SHP77 treated with DMSO at 0.1 percent for 48 hours (cell line): Measurements from ENCODE around the gene ASAP2.
"Not testable (repeated sequence)": the region's sequence is repeated elsewhere in the genome, so short reads cannot be mapped to it uniquely, and the experiment has no call there.

Experiments used
- DNase-seq: peaks from one replicate; lab custom pipeline; 2025; lab: John Stamatoyannopoulos, UW

ASAP2 gene

DNA sequence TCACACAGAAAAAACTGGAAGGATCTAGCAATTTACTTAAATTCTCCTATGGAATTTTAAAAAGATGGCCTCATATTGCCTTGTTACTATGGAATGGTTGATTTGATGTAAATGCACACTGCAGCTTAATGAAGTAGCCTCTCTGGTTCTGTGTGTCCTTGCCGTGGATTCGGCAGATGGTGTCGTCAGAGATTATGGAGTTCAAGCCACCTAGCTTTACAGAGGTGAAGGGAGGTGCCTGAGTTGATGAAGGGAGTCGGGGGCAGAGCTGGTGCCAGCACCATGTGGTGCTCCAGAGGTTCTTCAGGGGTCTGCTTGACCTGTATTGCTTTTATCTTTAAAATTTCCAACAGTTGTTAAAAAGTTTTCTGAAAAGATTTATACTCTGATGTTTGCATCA is 48.8 kb downstream of the ASAP2 start:
- DNase-seq = no peak

DNA sequence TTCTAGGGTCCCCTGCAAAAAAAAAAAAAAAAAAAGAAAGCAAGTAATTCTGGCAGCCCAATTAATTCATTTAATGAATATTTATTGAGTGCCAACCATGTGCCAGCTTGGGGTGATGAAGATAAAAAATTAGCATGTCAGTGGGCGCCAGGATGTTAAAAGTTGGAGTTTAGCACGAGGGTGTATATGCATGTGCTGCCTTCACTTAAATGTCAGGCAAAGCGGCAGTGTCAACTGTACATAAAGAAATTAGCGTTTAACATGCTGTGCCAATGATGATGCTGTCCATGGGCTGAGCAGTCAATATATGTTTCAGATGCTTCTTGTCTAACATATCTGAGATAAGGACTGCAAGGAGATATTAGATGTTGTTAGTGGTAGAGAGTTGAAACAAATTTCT is 49.5 kb downstream of the ASAP2 start:
- DNase-seq = no peak

GRCh38 chr2:9256570-9257043 is 50.0 kb downstream of the ASAP2 start:
- no peak for DNase-seq

- no peak for DNase-seq
These were observed 51.9 kb downstream of the ASAP2 start for GRCh38 chr2:9258501-9258900.

DNA sequence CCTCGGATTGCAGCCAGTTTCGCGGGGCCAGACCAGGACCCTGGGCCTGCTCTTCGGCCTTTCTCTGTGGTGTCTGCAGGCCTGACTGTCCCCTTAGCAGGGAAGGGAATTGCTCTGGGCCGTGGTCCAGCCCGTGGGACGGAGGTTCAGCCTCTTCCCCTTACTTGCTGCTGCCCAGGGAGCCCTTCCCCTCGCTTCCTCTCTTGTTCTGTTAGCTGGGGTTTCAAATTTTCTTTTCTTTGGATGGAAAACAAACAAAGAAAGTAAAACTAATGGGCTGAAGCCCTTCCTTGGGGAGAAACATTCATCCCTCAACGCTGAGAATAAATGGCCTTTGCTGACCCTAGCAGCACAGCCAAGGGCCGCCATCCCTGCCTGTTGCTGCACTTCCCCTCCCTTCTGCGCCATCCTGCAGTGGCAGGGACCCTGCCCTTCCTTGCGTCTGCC is 52.4 kb downstream of the ASAP2 start:
- DNase-seq = no peak

GRCh38 chr2:9260464-9260918 is 53.9 kb downstream of the ASAP2 start:
- DNase-seq = no peak

DNA sequence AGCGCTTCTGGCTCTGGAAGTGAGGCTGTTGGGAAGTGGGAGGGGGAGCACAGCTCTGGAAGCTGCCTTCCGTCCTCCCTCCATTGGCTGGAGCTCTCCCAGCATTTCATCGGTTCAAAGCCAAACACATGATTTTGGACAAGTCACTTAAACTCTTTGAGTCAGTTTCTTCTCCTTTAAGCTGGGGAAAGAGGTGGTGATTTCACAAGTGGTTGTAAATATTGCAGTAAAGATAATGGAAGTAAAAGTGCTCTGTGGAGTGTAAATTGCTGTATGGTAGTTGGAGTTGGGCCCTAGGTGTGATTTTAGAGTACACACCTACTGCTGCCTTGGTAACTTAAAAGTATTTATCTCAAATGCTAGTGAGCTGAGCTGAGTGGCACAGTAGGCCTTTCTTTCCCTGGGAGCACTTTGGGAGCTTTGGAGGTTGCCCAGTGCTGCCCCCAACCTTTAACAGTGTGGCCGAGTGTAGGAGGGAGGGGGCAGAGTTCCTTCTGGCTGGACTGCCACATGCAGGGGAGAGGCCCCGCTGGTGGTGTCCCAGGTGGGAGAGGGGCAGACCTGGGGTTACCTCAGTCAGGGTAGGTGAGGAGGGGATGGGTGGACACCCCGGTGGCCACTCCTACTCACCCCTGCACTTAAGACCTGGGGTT is 54.7 kb downstream of the ASAP2 start:
- DNase-seq = no peak

- no peak for DNase-seq
These were observed 56.1 kb downstream of the ASAP2 start for GRCh38 chr2:9262671-9263171.

- no peak for DNase-seq
These were observed 56.8 kb downstream of the ASAP2 start for GRCh38 chr2:9263428-9263827.

- DNase-seq = no peak
These were observed 57.7 kb downstream of the ASAP2 start for GRCh38 chr2:9264301-9264700.

GRCh38 chr2:9266711-9267110 is 60.1 kb downstream of the ASAP2 start:
- DNase-seq = no peak

DNA sequence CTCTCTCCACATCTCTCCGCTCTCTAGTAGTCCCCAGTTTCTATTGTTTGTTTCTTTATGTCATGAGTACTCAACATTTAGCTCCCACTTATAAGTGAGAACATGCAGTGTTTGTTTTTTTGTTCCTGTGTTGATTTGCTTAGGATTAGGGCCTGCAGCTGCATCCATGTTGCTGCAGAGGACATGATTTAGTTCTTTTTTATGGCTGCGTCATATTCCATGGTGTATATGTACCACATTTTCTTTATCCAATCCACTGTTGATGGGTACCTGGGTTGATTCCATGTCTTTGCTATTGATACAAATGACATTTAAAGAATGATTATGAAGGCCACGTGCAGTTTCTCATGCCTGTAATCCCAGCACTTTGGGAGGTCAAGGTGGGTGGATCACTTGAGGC is 60.7 kb downstream of the ASAP2 start:
- not testable (repeated sequence) for DNase-seq

DNA sequence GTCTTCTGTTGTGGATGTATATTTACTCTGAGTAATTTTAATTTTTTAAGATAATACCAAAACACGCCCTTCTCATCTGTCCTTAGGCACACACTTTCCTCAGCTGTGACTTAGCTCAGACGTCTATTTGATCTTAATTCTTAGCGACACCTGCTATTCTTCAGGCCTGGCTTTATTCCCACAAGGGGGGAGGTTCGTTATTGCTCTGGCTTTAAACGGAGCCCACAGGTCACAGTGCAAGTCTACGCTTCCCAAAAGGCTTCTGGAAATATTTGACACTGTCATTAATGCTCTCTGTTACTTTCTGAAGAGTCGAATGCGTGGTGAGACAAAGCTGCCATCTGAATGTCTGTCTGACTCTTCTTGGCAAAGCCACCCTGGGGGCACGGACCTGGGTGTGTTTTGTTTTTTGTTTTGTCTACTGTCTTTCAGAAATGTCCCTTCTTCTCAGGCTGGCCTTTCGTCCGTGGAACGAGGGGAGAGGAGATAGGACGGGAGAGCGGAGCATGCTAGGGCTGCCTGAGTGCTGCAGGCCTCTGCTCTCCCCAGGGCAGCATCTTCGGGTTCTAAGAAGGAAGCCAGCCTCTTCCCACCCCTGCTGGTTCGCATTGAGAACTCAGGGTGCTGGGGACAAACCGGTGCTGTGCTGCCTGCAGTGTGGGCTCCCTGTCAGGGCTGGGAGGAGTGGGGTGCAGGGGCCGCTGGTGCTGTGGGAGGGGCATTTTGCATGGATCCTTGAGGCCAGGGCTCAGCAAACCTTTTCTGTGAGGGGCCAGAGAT is 61.9 kb downstream of the ASAP2 start:
- DNase-seq = no peak

GRCh38 chr2:9269295-9269694 is 62.7 kb downstream of the ASAP2 start:
- no peak for DNase-seq

DNA sequence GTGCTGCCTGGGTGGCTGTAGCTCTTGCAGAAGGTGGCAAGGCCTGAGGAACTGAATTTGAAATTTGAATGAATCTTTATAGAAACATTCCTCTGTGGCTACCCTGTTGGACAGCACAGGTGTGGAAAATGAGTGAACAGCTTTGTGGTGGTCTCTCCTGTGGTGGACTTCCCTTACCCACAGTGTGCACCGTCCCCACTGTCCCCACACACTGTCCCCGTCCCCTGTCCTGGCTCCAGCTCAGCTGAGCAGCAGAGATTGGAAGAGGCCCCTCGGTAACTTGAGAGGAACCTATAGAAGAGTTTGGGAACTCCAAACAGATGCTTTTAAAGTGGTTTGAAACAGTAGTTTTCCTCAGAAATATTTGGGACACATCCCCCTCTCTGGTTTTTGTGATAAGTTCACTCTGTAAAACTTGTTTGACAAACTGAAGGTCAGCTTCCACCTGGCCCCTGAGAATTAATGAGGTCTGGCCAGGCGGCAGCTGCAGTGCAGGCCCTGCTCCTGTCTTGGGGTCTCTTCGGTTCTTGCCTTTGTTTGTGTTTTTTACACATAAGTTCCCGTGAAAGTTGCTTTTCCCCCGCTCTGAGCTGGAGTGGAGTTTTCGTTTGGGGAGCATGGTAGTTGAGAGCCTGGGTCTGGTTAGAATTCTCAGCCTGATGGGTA is 63.2 kb downstream of the ASAP2 start:
- no peak for DNase-seq

- no peak for DNase-seq
These were observed 64.5 kb downstream of the ASAP2 start for GRCh38 chr2:9271091-9271490.

GRCh38 chr2:9271691-9272090 is 65.1 kb downstream of the ASAP2 start:
- DNase-seq = no peak

DNA sequence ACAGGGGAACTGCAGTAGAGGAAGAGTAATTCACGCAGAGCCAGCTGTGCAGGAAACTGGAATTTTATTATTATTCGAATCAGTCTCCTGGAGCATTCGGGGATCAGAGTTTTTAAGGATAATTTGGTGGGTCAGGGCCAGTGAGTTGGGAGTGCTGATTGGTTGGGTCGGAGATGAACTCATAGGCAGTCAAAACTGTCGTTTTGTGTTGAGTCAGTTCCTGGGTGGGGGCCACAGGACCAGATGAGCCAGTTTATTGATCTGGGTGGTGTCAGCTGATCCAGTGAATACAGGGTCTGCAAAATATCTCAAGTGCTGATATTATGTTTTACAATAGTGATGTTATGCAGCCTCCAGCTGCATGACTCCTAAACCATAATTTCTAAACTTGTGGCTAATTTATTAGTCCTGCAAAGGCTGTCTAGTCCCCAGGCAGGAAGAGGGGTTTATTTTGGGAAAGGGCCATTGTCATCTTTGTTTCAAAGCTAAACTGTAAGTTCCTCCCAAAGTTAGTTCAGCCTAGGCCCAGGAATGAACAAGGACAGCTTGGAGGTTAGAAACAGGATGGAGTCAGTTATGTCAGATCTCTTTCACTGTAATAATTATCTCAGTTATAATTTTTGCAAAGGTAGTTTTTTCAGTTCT is 67.0 kb downstream of the ASAP2 start:
- no peak for DNase-seq

DNA sequence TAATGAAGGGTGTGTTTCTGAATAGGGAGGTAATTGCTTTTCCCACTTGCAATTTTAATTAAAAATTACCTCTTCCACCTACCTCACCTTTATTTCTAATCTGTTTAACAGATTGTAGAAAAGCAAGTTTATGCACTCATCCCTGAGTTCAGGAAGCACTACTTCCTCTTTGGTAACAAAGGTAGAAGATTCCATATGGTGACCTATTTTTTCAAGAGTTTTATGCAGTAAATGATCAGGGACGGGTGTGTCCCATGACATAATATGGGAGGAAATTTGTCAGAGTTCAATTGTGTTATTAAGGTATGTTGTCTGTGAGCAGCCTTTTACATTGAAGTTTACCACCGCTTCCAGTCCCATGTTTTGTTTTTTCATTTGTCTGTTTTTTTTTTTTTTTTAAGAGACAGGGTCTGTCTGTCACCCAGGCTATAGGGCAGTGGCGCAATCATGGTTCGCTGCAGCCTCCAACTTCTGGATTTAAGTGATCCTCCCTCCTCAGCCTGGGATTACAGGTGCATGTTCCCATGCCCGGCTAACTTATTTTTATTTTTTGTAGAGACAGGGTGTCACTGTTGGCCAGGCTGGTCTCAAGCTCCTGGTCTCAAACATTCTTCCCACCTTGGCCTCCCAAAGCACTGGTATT is 68.2 kb downstream of the ASAP2 start:
- no peak for DNase-seq

DNA sequence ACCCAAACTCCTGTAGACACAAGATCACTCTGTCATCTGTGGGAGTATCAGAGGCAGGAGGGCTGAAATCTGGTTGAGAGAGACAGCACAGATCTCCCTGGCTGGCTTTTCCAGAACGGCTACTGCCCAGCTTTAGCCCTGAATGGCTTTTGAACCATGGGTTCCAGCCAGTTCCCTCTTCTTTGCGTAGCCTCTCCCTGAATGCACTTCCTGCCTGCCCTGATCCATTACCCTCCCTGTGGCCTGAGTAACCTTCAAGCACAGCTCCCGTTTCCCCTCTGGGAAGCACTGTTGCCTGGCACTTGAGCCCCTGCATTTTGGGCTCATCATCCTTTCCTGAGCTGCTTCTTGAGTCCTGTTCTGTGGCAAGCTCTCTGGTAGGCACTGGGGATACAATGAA is 68.8 kb downstream of the ASAP2 start:
- no peak for DNase-seq

- DNase-seq = no peak
These were observed 69.5 kb downstream of the ASAP2 start for GRCh38 chr2:9276074-9276473.
